AG04450 (cell line): ENCODE results near the gene FBN2. TPM values are rescaled to one million over a fixed set of nuclear protein-coding genes. Genes with fewer than 3 reads are reported as not detected.

ENCODE experiments used
- CTCF ChIA-PET: fragments of 300-600, 350-600 bp; formaldehyde crosslinking; extraction: SDS; loops from one replicate; lab custom pipeline; 2022; ENCODE audit warnings: antibody characterized with exemption, inconsistent platforms; lab: Charles Lee
- POLR2A ChIA-PET: fragments of 350-600 bp; formaldehyde crosslinking; extraction: SDS; loops from one replicate; lab custom pipeline; 2021; ENCODE audit warnings: antibody characterized with exemption, inconsistent platforms; lab: Yijun Ruan, JAX
- DNase-seq: peaks from one replicate; pipeline ENCODE4 v3.0.0-alpha.2; 2011; ENCODE audit warnings: low read depth, low spot score
- H3K27ac ChIP-seq: one replicate; pipeline ENCODE4 v1.5.1; 2012; ENCODE audit warnings: low read depth, low read length, control low read depth
- H3K27me3 ChIP-seq: one replicate; pipeline ENCODE4 v1.6.0; 2012; ENCODE audit warnings: low read length; ENCODE audit not compliant: control insufficient read depth, insufficient read depth
- H3K4me3 ChIP-seq: 2 replicates; pipeline ENCODE4 v1.5.1; 2011; ENCODE audit warnings: mild to moderate bottlenecking, low read depth, low read length, control low read depth
- H3K9me3 ChIP-seq: 2 replicates; pipeline ENCODE4 v1.5.1; 2012; ENCODE audit warnings: low read length; ENCODE audit not compliant: control insufficient read depth, insufficient read depth
- CTCF ChIP-seq: IDR thresholded peaks from 2 replicates; pipeline ENCODE4 v1.5.1; 2011; ENCODE audit warnings: low read depth, low read length, control low read depth, inconsistent platforms
- polyA plus RNA-seq: library from polyadenylated mRNA; depleted of rRNA; stranded (reverse); fragments of >200 nt; gene quantifications from 2 replicates; pipeline ENCODE4 v1.2.3, GENCODE V29; 2011

FBN2 gene
- polyA plus RNA-seq, 1 experiment = 46.5 TPM

- Histone ChIP-seq H3K27ac (no peak overlapping the region), H3K27me3 (no peaks in the 10 kb centered on the region), H3K4me3 (no peak overlapping the region), H3K9me3 (no peaks in the 10 kb centered on the region)
- CTCF ChIA-PET = no interaction called here
- POLR2A ChIA-PET = no interaction called here
- no peak for DNase-seq
- no peak for TF ChIP-seq CTCF
Observed at GRCh38 chr5:128478386-128479368, 59.4 kb downstream of the FBN2 start.

- no peak for DNase-seq
- Histone ChIP-seq H3K9me3 (no peaks in the 10 kb centered on the region), H3K27me3 (no peaks in the 10 kb centered on the region), H3K27ac (no peak overlapping the region), H3K4me3 (no peak overlapping the region)
- ChIA-PET CTCF (no interaction called here), POLR2A (no interaction called here)
- TF ChIP-seq CTCF = no peak
Observed at GRCh38 chr5:128477944-128478343, 60.1 kb downstream of the FBN2 start.

- Histone ChIP-seq H3K4me3 (no peak overlapping the region), H3K9me3 (no peaks in the 10 kb centered on the region), H3K27me3 (no peaks in the 10 kb centered on the region), H3K27ac (no peak overlapping the region)
- no peak for TF ChIP-seq CTCF
- ChIA-PET CTCF (no interaction called here), POLR2A (no interaction called here)
- DNase-seq = no peak
Observed at GRCh38 chr5:128475693-128476092, 62.4 kb downstream of the FBN2 start.

- POLR2A ChIA-PET = no interaction called here
- H3K27ac ChIP-seq = no peak overlapping the region
- H3K4me3 ChIP-seq = no peak overlapping the region
- H3K27me3 ChIP-seq = no peaks in the 10 kb centered on the region
- DNase-seq = no peak
- TF ChIP-seq CTCF = no peak
- H3K9me3 ChIP-seq = no peaks in the 10 kb centered on the region
- CTCF ChIA-PET = interaction anchor here (0.7 kb wide), 2 partner anchors 25 to 41 kb away, joined by 3 read pairs; no protein-coding TSS in a partner anchor
Observed at GRCh38 chr5:128472919-128473318, 65.1 kb downstream of the FBN2 start.

- CTCF ChIA-PET = interaction anchor here (0.5 to 0.7 kb wide), 2 partner anchors 26 to 28 kb away, joined by 3 to 8 read pairs; no protein-coding TSS in a partner anchor
- no peak overlapping the region for H3K27ac ChIP-seq
- no peak for DNase-seq
- H3K4me3 ChIP-seq = no peak overlapping the region
- POLR2A ChIA-PET = no interaction called here
- H3K27me3 ChIP-seq = no peaks in the 10 kb centered on the region
- H3K9me3 ChIP-seq = no peaks in the 10 kb centered on the region
- no peak for TF ChIP-seq CTCF
Observed at GRCh38 chr5:128472036-128472435, 66.0 kb downstream of the FBN2 start.
